GM12891 (cell line): ENCODE measurements around the gene HORMAD2.

Experiments used
- POLR2A ChIP-seq: IDR thresholded peaks from 2 replicates; pipeline ENCODE4 v1.6.1; 2011; ENCODE audit warnings: low read depth, low read length, control low read depth
- POLR2AphosphoS5 ChIP-seq: IDR thresholded peaks from 2 replicates; pipeline ENCODE4 v1.6.1; 2011; ENCODE audit warnings: low read depth, low read length, control low read depth
- TAF1 ChIP-seq: IDR thresholded peaks from 2 replicates; pipeline ENCODE4 v1.6.1; 2011; ENCODE audit warnings: low read depth, low read length, control low read depth

DNA sequence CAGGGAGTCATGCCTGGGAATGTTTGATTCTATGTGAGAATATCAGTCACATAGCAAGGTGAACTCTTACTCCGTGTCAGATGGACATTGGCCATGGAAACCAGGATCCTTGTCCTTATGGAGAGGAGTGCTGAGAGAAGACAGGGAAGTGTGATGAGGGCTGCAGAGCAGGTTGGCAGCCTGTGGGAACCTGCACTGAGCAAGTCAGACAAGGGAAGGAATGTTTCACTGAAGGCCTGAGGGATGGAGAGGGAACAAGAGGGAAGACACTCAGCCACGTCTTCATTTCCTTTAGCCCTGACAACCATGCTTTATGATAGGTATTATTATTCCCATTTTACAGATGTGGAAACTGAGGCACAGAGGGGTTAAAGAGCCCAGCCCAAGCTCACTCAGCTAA is 38.4 kb upstream of the HORMAD2 start:
- TF ChIP-seq POLR2A (no peak), TAF1 (no peak), POLR2AphosphoS5 (no peak)
